Measurements from ENCODE around the gene SH3BP4.

The SH3BP4 gene

GRCh38 chr2:235000426-235001236, 48.8 kb downstream of the SH3BP4 start:
- Histone ChIP-seq H3K36me3 (no peaks in the 10 kb centered on the region; the same call in 1 of the 2 replicates), H3K4me3 (ENCODE audit: low read depth, low read length) (no peak overlapping the region; the same call in 1 of the 2 replicates), H3K27me3 (no peaks in the 10 kb centered on the region), H3K4me1 (peaks cover 28% of the 10 kb centered on the region), H3K9me3 (no peaks in the 10 kb centered on the region)
- TF ChIP-seq, protein P1, sequence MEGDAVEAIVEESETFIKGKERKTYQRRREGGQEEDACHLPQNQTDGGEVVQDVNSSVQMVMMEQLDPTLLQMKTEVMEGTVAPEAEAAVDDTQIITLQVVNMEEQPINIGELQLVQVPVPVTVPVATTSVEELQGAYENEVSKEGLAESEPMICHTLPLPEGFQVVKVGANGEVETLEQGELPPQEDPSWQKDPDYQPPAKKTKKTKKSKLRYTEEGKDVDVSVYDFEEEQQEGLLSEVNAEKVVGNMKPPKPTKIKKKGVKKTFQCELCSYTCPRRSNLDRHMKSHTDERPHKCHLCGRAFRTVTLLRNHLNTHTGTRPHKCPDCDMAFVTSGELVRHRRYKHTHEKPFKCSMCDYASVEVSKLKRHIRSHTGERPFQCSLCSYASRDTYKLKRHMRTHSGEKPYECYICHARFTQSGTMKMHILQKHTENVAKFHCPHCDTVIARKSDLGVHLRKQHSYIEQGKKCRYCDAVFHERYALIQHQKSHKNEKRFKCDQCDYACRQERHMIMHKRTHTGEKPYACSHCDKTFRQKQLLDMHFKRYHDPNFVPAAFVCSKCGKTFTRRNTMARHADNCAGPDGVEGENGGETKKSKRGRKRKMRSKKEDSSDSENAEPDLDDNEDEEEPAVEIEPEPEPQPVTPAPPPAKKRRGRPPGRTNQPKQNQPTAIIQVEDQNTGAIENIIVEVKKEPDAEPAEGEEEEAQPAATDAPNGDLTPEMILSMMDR (IDR thresholded peaks at IDR 0.05; ENCODE audit: low read depth, low read length) = no peak
- peak; percentile 74 for DNase-seq

DNA sequence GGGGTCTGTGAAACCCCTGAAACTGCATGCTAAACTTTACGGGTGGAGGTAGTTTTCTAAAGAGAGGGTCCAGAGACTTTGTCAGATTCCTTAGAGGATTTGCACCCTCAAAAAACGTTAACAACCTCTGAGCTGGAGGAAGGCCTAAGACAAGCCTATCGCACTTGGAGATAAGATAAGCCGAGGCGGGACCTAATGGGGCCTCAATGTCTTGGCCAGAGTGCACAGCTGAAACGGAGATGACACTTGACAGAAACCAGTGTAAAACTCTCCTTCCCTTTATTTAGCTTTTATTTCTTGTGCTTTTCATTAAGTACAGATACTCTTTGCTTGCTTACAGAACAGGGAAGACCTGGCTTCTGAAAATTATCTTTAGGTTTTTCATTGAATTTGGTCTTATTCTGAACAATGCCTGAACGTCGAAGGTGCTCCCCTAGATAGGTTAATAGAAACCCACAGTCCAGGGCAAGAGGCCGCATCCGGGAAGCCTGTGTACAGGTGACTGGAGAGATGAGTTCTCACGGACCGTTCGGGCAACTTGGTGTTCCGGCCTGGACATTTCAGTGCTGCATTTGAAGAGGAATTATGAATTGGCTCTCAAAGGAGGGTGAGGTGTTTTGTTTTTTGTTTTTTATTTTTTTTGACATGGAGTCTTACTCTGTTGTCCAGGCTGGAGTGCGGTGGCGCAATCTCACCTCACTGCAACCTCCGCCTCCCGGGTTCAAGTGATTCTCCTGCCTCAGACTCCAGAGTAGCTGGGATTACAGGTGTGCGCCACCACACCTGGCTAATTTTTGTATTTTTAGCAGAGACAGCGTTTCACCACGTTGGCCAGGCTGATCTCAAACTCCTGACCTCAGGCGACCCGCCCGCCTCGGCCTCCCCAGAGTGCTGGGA, 49.7 kb downstream of the SH3BP4 start:
- no peaks in the 10 kb centered on the region for H3K9me3 ChIP-seq
- no peak overlapping the region; the same call in 1 of the 2 replicates for H3K4me3 ChIP-seq (ENCODE audit: low read depth, low read length)
- H3K4me1 ChIP-seq = peaks cover 37% of the 10 kb centered on the region
- DNase-seq = peak; percentile 53
- TF ChIP-seq, protein P1 (IDR thresholded peaks at IDR 0.05; ENCODE audit: low read depth, low read length) = no peak
- H3K36me3 ChIP-seq = no peaks in the 10 kb centered on the region; the same call in 1 of the 2 replicates
- no peaks in the 10 kb centered on the region for H3K27me3 ChIP-seq

DNA sequence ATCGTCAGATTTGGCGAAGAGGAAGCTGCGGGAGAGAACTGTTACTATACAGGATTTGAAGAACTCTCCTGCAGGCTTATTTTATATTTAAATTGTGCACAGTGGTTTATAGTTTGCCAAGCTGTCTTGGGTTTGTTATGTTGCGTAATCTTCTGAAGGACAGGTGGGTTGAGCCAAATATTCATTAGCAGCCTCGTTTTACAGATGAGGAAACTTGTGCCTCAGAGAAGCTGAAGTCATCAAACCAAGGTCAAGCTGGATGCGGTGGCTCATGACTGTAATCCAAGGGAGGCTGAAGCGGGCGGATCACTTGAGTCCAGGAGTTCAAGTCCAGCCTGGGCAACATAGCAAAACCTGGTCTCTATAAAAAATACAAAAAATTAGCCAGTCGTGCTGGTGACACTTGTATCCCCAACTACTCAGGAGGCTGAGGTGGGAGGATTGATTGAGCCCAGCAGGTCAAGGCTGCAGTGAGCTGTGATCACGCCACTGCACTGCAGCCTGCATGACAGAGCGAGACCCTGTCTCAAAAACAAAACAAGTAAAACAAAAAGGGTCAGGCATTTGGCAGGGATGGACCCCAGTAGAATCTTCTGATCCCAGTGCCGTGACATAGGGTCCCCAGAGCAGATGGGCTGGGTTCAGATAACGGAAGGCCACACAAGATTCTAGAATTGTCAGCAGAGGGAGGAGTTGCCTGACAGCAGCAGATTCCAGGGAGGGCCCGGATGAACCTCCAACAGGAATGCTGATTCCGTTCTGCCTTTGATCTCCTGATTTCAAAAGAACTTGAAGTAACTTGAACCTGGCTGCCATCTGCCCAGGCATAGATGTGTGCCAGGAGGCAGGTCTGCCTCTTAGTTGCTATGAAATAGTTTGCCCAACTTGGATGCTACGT, 50.6 kb downstream of the SH3BP4 start:
- no peak for DNase-seq
- Histone ChIP-seq H3K27me3 (no peaks in the 10 kb centered on the region), H3K4me3 (ENCODE audit: low read depth, low read length) (no peak overlapping the region), H3K4me1 (peaks cover 42% of the 10 kb centered on the region), H3K9me3 (no peaks in the 10 kb centered on the region), H3K36me3 (no peaks in the 10 kb centered on the region; the same call in 1 of the 2 replicates)
- TF ChIP-seq, protein P1 (IDR thresholded peaks at IDR 0.05; ENCODE audit: low read depth, low read length) = no peak

DNA sequence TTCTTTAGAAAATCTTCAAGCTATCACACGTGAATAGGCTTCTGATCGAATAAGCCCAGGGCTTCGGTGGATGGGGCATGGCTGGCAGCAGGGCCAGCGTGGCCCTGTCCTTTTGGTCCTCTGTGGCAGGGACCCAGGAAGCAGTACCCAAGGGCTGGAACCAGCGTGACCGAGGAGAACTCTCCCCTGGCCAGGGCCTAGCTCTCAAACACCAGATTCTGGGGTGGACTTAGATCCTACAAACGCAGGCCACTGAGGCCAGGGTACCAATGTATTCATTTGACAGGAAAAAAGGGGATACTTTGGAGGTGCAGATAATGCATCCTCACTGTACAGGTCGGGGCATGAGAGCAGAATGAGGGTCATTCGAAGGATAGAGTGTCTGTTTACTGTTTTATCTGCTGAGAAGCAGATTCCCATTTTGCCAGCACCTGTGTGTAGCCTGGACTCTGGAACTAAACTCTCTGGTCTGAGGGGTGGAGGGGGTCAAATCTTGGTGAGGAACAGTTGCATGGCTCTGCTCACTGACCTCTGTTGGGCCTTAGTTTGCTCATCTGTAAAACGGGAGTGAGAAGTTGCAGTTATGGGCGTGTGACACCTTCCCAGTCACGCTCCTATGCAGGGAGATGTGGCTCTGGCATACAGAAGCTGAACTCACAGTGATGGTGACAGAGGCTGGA, 51.4 kb downstream of the SH3BP4 start:
- Histone ChIP-seq H3K4me1 (peaks cover 42% of the 10 kb centered on the region), H3K9me3 (no peaks in the 10 kb centered on the region), H3K4me3 (ENCODE audit: low read depth, low read length) (no peak overlapping the region), H3K36me3 (no peaks in the 10 kb centered on the region; the same call in 1 of the 2 replicates), H3K27me3 (no peaks in the 10 kb centered on the region)
- DNase-seq = no peak
- TF ChIP-seq, protein P1 (IDR thresholded peaks at IDR 0.05; ENCODE audit: low read depth, low read length) = no peak

GRCh38 chr2:235004329-235004903, 52.6 kb downstream of the SH3BP4 start:
- no peaks in the 10 kb centered on the region for H3K36me3 ChIP-seq
- H3K4me1 ChIP-seq = peaks cover 31% of the 10 kb centered on the region
- no peak overlapping the region for H3K4me3 ChIP-seq (ENCODE audit: low read depth, low read length)
- no peaks in the 10 kb centered on the region for H3K27me3 ChIP-seq
- no peaks in the 10 kb centered on the region for H3K9me3 ChIP-seq
- no peak for DNase-seq
- TF ChIP-seq, protein P1 (IDR thresholded peaks at IDR 0.05; ENCODE audit: low read depth, low read length) = no peak
